GM19452 (cell line): Measurements from ENCODE around the gene HS3ST2.
"Not testable (repeated sequence)": the region's sequence is repeated elsewhere in the genome, so short reads cannot be mapped to it uniquely, and the experiment has no call there.

Experiments used
- ATAC-seq: cut with Tn5 transposase; IDR thresholded peaks from one replicate; pipeline ENCODE4 v1.9.1; 2021; ENCODE audit not compliant: unreplicated experiment

Gene HS3ST2

GRCh38 chr16:22813223-22813947 is 577 bp upstream of the HS3ST2 start:
- ATAC-seq = no peak

DNA sequence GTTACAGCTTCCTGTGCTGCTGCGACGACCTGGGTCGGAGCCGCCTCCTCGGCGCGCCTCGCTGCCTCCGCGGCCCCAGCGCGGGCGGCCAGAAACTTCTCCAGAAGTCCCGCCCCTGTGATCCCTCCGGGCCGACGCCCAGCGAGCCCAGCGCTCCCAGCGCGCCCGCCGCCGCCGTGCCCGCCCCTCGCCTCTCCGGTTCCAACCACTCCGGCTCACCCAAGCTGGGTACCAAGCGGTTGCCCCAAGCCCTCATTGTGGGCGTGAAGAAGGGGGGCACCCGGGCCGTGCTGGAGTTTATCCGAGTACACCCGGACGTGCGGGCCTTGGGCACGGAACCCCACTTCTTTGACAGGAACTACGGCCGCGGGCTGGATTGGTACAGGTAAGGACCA is 746 bp downstream of the HS3ST2 start:
- ATAC-seq = no peak

- ATAC-seq = no peak
Observed at GRCh38 chr16:22815863-22816262, 1.9 kb downstream of the HS3ST2 start.

- ATAC-seq = no peak
Observed at GRCh38 chr16:22816475-22816874, 2.5 kb downstream of the HS3ST2 start.

- ATAC-seq = not testable (repeated sequence)
Observed at GRCh38 chr16:22818736-22819135, 4.8 kb downstream of the HS3ST2 start.

DNA sequence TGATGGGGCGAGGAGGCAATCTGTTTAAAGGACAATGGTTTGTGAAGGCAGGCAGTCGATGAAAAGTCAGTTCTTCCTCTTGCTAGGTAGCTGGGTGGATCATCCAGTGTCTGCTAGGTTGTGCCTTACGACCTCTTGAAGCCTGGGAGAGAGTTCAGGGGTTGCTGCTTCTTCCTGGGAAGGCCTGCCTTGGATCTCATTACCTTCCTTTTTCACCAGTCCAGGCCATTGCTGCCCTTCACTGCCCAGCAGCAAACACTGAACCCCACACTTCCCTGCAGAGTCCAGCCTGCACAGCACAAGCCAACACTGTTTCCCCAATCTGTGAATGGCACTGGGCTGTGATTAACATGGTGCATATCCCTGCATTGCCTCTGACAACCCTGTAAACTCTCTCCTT is 24.7 kb downstream of the HS3ST2 start:
- no peak for ATAC-seq

DNA sequence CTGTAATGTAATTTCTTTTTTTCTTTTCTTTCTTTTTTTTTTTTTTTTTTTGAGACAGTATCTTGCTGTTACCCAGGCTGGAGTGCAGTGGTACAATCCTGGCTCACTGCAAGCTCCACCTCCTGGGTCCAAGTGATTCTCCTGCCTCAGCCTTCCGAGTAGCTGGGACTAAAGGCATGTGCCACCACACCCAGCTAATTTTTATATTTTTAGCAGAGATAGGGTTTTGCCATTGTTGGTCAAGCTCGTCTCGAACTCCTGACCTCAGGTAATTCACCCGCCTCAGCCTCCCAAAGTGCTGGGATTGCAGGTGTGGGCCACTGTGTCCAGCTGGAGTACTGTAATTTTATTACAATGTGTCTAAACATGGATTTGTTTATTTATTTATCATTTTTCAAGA is 28.1 kb downstream of the HS3ST2 start:
- ATAC-seq = not testable (repeated sequence)

DNA sequence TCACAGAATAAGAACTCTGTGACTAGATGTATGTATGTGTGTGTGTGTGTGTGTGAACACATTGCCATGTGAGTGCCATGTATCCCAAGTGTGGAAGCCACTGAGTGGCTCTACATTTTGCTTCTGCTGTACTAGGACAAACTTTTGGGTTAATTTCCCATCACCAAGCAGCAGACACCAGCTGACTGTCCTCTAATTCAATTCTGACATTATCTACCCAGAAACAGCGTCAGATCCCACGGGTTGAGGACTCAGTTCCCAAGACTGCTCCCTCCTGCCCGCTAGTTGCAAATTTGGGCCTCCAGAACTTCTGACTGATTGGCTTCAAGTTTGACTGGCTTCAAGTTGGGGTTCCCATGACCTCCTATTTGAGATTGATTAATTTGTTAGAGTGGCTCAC is 29.2 kb downstream of the HS3ST2 start:
- no peak for ATAC-seq

DNA sequence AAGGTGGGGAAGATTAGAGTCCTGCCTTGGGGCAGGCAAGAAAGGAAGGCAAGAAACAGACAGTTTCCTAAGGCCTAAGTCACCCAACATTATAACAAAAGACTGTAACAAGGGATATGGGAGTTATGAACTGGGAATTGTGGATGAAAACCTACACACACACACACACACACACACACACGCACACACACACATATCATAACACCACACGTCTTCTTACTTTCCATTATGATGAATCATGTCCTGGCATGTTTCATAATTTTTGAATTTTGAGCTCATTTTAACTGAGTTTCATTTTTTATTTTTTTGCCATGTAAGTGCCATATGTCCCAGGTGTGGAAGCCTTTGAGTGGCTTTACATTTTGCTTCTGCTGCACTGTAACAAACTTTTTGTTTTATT is 29.9 kb downstream of the HS3ST2 start:
- no peak for ATAC-seq

- no peak for ATAC-seq
Observed at GRCh38 chr16:22844416-22844815, 30.5 kb downstream of the HS3ST2 start.

GRCh38 chr16:22847100-22847499 is 33.1 kb downstream of the HS3ST2 start:
- ATAC-seq = no peak

- ATAC-seq = no peak
Observed at GRCh38 chr16:22847690-22848089, 33.7 kb downstream of the HS3ST2 start.

GRCh38 chr16:22848451-22848850 is 34.5 kb downstream of the HS3ST2 start:
- ATAC-seq = no peak

GRCh38 chr16:22849517-22849916 is 35.6 kb downstream of the HS3ST2 start:
- ATAC-seq = no peak

- ATAC-seq = no peak
Observed at GRCh38 chr16:22855231-22855630, 41.3 kb downstream of the HS3ST2 start.

- no peak for ATAC-seq
Observed at GRCh38 chr16:22857296-22858025, 43.5 kb downstream of the HS3ST2 start.

DNA sequence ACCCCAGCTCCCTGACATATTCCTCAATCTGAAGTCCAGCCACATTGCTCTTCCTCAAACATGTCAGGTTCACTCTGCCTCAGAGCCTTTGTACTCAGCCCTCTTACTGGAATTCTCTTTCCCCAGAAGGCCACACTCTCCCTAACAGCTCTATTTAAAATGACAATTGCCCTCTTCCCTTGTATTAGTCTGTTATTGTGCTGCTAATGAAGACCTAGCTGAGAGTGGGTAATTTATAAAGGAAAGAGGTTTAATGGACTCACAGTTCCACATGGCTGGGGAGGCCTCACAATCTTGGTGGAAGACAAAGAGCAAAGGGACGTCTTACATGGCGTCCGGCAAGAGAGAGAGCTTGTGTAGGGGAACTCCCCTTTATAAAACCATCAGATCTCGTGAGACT is 46.0 kb downstream of the HS3ST2 start:
- ATAC-seq = no peak

DNA sequence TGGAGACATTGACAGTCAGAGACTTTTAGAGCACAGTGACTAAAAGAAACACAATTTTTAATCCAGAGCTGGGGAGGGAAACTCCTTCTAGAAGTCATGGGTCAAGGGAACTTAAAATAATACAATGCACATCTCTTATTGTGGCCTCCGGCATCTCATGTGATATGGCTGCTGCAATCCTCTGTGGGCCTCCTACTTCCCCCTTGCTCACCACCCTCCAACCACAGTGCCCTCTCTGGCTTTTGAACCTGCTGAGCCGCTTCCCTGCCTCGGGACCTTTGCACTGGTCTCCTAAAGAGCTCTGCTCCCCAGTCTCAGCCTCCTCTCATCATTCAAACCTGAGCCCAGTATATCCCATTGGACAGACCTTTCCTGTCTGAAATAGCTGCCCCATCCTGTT is 47.6 kb downstream of the HS3ST2 start:
- ATAC-seq = no peak

DNA sequence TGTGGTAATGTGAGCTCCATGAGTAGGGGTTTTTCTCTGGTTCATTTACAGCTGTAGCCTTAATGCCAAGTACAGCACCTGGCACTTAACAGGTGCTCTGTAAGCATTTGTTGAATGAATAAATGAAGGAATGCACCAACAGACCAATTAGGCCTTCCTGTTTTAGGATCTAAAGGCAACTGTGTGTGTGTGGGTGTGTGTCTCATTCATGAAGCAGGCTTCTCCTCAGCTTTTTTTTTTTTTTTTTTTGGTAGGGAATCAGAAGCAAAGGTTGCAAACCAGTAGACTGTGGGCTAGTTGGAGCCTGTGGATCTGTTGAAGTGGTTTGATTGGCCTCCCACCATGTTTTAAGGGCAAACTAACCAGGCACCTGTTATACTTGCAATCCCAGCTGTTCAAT is 48.1 kb downstream of the HS3ST2 start:
- ATAC-seq = no peak

GRCh38 chr16:22864375-22864774 is 50.4 kb downstream of the HS3ST2 start:
- no peak for ATAC-seq

GRCh38 chr16:22868593-22869224 is 54.7 kb downstream of the HS3ST2 start:
- no peak for ATAC-seq

DNA sequence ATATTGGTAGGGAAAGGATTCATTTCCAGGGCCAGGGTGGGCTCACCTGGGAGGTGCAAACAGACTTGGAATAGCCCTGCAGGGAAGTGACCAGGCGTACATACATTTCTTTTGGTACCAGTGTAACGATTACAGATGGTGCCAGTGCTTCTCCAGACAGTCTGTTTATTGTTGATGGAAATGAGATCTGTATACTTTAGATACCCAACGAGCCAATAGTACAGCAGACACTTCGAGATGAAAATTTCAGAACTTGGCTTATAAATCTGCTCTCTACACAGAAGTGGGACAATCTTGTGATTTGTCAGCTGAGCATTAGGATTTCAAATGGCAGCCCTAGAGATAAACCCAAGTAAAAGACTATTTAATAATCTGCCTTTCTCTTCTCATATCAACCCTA is 57.9 kb downstream of the HS3ST2 start:
- ATAC-seq = no peak
